Activated T-cell treated with anti-CD3 and anti-CD28 coated beads, Interleukin-2, amount 50 U/mL, for 48 hours (primary cell): Measurements from ENCODE around the gene MNAT1.

ENCODE experiments used
- DNase-seq, 2 experiments: peaks; one replicate each; pipeline ENCODE4 v3.0.0-alpha.2; 2020

MNAT1 gene

GRCh38 chr14:60893911-60894310, 159.3 kb downstream of the MNAT1 start:
- no peak for DNase-seq

DNA sequence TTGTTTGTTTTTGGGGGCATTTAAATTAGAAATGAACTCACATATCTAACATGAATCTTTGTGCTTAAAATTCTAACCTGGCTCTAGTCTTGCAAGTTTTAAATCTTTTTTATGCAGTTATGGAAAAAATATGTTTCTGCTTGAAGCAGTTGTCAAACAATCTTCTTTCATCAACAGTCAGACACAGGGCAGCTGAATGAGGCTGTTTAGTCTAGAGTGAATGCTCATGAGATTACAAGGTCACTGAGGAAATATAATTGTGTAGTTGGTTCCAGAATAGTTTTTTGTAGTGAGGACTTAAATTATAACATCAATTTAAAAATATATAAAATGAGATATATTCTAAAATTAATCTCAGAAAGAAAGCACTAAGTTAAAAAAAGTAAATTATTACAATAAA, 169.8 kb downstream of the MNAT1 start:
- no peak for DNase-seq

GRCh38 chr14:60905923-60906322, 171.4 kb downstream of the MNAT1 start:
- DNase-seq = no peak

DNA sequence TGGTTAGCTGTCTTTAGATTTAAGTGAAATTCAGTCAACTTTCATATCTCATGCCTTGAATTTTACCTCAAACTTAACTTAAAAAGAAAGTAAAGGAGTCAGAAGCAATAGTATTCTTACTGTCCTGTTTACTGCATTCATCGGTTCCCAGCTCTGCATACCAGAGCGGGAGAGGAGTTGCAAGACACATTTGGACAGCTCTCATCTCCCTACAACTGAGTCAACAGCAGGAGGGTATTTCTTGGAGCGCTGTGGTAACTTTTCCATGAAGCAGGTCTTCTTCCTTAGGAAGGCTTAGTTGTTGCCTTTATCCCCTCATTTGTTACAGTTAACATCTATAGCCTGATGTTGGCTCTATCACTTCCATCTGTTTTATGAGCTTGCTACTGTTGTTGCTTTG, 181.2 kb downstream of the MNAT1 start:
- no peak for DNase-seq

DNA sequence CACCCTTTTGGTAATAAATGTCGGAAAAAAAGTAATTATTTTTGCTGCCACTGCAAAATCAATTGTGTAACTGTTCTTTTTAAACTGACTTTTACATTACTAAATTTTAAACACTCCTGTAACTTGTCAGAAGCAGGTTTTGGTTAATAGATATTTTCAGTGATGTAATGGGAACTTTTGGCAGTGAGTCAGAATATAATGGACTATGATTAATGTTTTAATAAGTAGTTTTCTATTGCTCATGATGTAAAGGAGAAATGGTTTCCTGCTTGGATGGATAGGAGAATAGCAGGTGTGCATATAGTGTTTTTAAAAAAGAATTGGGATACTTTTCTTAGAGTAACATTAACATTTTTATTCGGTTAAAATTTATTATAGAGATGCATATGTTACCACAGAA, 187.5 kb downstream of the MNAT1 start:
- no peak for DNase-seq

GRCh38 chr14:60925286-60925685, 190.7 kb downstream of the MNAT1 start:
- DNase-seq = no peak

GRCh38 chr14:60926002-60926401, 191.4 kb downstream of the MNAT1 start:
- DNase-seq = no peak

DNA sequence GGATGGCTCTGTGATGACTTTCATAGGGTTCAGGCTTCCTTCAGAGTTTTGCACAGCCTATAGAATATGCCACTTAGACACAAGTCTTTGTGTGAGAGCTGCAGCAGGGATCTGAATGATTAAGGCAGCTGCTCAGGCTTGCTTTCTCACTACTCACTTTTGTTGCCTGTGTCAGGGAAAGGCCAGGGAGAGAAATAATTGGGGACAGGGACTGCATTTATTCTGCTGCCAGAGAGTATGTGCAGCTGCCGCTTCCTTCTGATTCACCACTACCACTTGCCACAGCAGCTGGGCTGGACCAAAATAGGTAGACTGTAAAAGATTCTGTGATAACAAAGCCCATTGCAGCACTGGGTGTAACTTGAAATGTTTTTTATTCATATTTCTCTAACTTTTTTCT, 196.7 kb downstream of the MNAT1 start:
- DNase-seq = no peak

- DNase-seq = no peak
Observed at GRCh38 chr14:60933920-60934655, 199.5 kb downstream of the MNAT1 start.

- no peak for DNase-seq
Observed at GRCh38 chr14:60935319-60935718, 200.8 kb downstream of the MNAT1 start.

- no peak for DNase-seq
Observed at GRCh38 chr14:60943637-60944032, 209.1 kb downstream of the MNAT1 start.

DNA sequence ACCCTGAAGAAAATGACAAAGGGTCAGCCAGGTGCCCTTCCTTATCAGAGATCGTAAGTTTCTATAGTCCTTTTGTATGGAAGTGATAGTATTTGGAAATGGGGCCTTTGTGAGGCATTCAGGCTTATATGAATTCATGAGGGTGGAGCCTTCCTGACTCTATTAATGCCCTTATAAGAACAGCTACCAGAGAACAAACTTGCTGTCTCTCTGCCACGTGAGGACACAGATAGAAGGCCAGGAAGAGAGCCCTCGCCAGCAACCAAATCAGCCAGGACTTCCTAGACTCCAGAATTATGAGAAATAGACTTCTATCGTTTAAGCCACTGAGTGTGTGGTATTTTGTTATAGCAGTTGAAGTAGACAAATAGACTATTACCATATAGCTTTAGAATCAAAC, 209.6 kb downstream of the MNAT1 start:
- DNase-seq = no peak

- DNase-seq = peak in 1 of 2 experiments; percentile 25
Observed at GRCh38 chr14:60945984-60946383, 211.4 kb downstream of the MNAT1 start.

- DNase-seq = no peak
Observed at GRCh38 chr14:60946773-60947172, 212.2 kb downstream of the MNAT1 start.

DNA sequence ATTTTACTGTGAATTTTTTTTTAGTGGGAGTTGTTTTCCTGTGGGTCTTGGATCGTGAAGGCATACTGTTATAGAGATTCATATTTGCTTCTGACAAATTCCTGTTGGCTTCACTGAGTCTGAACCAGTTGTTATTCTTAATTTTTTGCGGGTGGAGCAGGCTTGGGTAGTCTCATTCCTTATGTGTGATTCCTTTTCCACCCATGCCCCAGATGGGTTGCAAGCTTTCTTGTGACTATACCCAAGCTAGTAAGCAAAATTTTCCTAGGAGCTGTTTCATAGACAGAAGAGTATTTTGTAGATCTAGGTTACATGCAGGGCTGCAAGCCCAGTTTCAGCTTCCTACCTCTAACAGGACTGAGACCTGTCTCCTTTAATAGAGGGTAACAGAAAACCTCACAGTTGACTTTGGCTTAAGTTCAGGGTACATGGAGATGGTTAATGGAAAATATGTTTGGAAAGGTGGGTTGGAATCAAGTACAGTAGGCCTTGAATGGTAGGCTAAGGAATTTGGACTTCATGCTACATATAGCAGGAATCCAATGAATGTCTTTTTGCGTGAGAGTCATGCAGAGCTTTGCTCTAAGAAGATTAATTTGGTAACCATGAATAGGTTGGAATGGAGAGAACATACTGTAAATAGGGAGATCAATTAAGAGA, 217.3 kb downstream of the MNAT1 start:
- no peak for DNase-seq

DNA sequence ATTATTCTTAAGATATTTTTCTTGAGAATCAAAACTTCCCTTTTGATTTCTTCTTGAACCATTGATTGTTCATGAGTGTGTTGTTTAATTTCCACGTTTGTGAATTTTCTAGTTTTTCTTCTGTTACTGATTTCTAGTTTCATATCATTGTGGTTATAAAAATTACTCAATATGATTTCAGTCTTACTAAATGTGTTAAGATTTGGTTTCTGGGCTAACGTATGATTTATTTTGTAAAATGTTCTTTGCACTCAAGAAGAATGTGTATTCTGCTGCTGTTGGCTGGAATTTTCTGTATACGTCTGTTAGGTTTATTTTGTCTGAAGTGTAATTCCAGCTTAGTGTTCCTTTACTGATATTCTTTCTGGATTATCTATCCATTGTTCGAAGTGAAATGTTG, 221.6 kb downstream of the MNAT1 start:
- no peak for DNase-seq

- no peak for DNase-seq
Observed at GRCh38 chr14:60956632-60957031, 222.1 kb downstream of the MNAT1 start.

GRCh38 chr14:60958146-60958545, 223.6 kb downstream of the MNAT1 start:
- no peak for DNase-seq

- no peak for DNase-seq
Observed at GRCh38 chr14:60963761-60964160, 229.2 kb downstream of the MNAT1 start.

GRCh38 chr14:60964904-60965303, 230.3 kb downstream of the MNAT1 start:
- no peak for DNase-seq

- DNase-seq = no peak
Observed at GRCh38 chr14:60965402-60965801, 230.8 kb downstream of the MNAT1 start.

GRCh38 chr14:60968099-60968498, 233.5 kb downstream of the MNAT1 start:
- DNase-seq = no peak

DNA sequence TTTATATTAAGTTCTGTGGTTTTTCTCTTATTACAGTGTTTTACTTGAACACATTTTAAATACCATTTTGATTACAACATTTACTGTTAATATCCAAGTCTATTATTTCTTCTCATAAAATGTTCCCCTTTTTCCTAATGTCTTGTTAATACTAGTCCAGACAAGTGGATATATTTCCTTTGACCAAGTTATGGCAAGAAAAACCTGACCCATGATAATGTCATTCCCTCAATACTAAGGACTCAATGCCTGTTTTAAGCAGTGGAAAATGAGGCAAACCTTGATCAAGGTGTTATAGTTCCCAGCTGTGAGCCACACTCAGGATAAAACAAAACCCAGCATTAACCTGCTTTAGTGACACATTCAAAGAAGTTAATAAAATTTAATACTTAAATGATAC, 234.1 kb downstream of the MNAT1 start:
- no peak for DNase-seq

- DNase-seq = no peak
Observed at GRCh38 chr14:60970146-60970545, 235.6 kb downstream of the MNAT1 start.

DNA sequence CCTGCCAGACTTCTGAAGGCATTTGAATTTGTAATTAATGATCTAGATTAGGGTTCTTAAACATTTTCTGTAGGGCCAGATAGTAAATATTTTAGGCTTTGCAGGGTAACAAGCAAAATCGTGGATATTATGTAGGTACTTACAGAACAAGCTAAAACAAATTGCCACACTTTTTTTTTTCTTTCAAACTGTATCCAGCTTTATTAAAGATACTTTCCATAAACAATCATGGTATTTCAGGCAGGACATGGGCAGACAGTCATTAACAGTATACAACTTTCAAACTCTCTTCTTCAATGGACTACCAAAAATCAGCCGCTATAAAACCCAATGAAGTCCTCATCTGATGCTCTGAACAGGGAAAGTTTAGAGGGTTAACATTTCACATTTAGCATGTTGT, 236.7 kb downstream of the MNAT1 start:
- no peak for DNase-seq
